T-cell (primary cell): ENCODE data around the gene BACH1. TPM values are rescaled to one million over a fixed set of nuclear protein-coding genes. Genes with fewer than 3 reads are reported as not detected.
A peak's percentile ranks its signal among the peaks of the same experiment; 100 is the strongest.

Experiments
- ATAC-seq, 4 experiments: fragments of 200-7000 bp in 3 of 4; fragments of 150-1000 bp in 1 of 4; cut with Tn5 transposase; replicated peaks in 1 of 4; 1 replicate in 3 of 4; 2 replicates in 1 of 4; pipeline ENCODE4 v1.10.0; 2021; ENCODE audit warnings: moderate library complexity in 3 of 4, mild to moderate bottlenecking in 2 of 4, moderate number of reproducible peaks in 1 of 4
- CTCF ChIA-PET, 2 donors: fragments of 300-600 bp; sonication (Branson Sonifier 250); formaldehyde crosslinking; loops; one replicate each; lab custom pipeline; 2022; ENCODE audit warnings: antibody characterized with exemption in 2 of 2; lab: Charles Lee
- POLR2A ChIA-PET, 2 donors: fragments of 300-600 bp; sonication (Branson Sonifier 250); formaldehyde crosslinking; loops; one replicate each; lab custom pipeline; 2022; ENCODE audit warnings: antibody characterized with exemption in 2 of 2; lab: Charles Lee
- DNase-seq, 35 experiments: peaks; one replicate each; pipeline versions ENCODE4 v3.0.0 to v3.0.0-alpha.2; 2013 to 2023
- H3K27ac ChIP-seq: one replicate; pipeline ENCODE4 v1.5.1; 2013; ENCODE audit warnings: low read length
- H3K27me3 ChIP-seq, 2 experiments: replicated peaks in 1 of 2; 1 replicate in 1 of 2; 2 replicates in 1 of 2; pipeline versions ENCODE4 v1.6.1 to v1.7.0; 2013; ENCODE audit warnings: low read length in 1 of 2, mixed read lengths in 1 of 2; ENCODE audit not compliant: control insufficient read depth in 2 of 2, insufficient read depth in 2 of 2; ENCODE audit errors: extremely low read depth in 1 of 2
- H3K36me3 ChIP-seq, 2 donors: 1 replicate in 1 of 2; 2 replicates in 1 of 2; pipeline versions ENCODE4 v1.6.1 to v1.7.0; 2013; ENCODE audit warnings: low read length in 1 of 2; ENCODE audit not compliant: control insufficient read depth in 2 of 2, insufficient read depth in 1 of 2; ENCODE audit errors: extremely low read depth in 1 of 2
- H3K4me1 ChIP-seq, 2 experiments: 1 replicate in 1 of 2; 2 replicates in 1 of 2; pipeline versions ENCODE4 v1.6.1 to v1.7.0; 2013; ENCODE audit warnings: low read length in 2 of 2, mixed read lengths in 1 of 2; ENCODE audit not compliant: insufficient read depth in 2 of 2, control insufficient read depth in 1 of 2; ENCODE audit errors: extremely low read depth in 1 of 2
- H3K4me3 ChIP-seq, 2 donors: 1 replicate in 1 of 2; 2 replicates in 1 of 2; pipeline versions ENCODE4 v1.5.1 to v1.7.0; 2013; ENCODE audit warnings: mild to moderate bottlenecking in 2 of 2, low read length in 1 of 2, moderate library complexity in 1 of 2; ENCODE audit not compliant: control insufficient read depth in 1 of 2; ENCODE audit errors: extremely low read depth in 1 of 2
- H3K9me3 ChIP-seq: 2 replicates; pipeline ENCODE4 v1.7.0; 2013
- H3K27ac Mint-ChIP-seq, 2 donors: one replicate each; pipeline ENCODE4 v1.8.0; 2020 to 2021; ENCODE audit warnings: mild to moderate bottlenecking in 2 of 2, mixed read lengths in 2 of 2
- H3K27me3 Mint-ChIP-seq, 2 donors: one replicate each; pipeline ENCODE4 v1.8.0; 2021 to 2022; ENCODE audit warnings: mixed read lengths in 2 of 2
- H3K36me3 Mint-ChIP-seq: one replicate; pipeline ENCODE4 v1.8.0; 2021; ENCODE audit warnings: mixed read lengths
- H3K4me1 Mint-ChIP-seq, 3 donors: one replicate each; pipeline ENCODE4 v1.8.0; 2020 to 2022; ENCODE audit warnings: mixed read lengths in 3 of 3, mild to moderate bottlenecking in 1 of 3
- H3K4me3 Mint-ChIP-seq, 3 donors: one replicate each; pipeline ENCODE4 v1.8.0; 2020 to 2022; ENCODE audit warnings: mild to moderate bottlenecking in 3 of 3, mixed read lengths in 3 of 3, moderate library complexity in 3 of 3
- H3K9me3 Mint-ChIP-seq, 3 donors: one replicate each; pipeline ENCODE4 v1.8.0; 2020 to 2022; ENCODE audit warnings: mixed read lengths in 3 of 3
- WGBS: methylation state at CpG from one replicate; pipeline ENCODE4 v1.1.5; 2013; ENCODE audit warnings: missing lambda C conversion rate; ENCODE audit not compliant: insufficient coverage; 5-methylcytosine and 5-hydroxymethylcytosine counted together
- total RNA-seq, 35 experiments: library from RNA in 6 of 35; stranded (reverse) in 6 of 35; fragments of 120-200 nt in 1 of 35; gene quantifications; one replicate each; pipeline versions ENCODE4 v1.2.1 to v1.2.4 and lab custom pipeline; 2013 to 2026

BACH1 gene
- total RNA-seq, 5 donors from 2014 or later (not counting 1 experiment from before 2014, with no cell fraction given), result 42.9 to 54.8 (median 52.8) TPM

- WGBS, result no CpG with 5 or more reads among the region's 4 CpGs
- H3K9me3 Mint-ChIP-seq, result no peaks in the 10 kb centered on the region
- H3K36me3 Mint-ChIP-seq, result peaks cover 31% of the 10 kb centered on the region
- CTCF ChIA-PET, result interaction anchor here (0.9 to 3.1 kb wide), 11 partner anchors 9 to 284 kb away, joined by 3 to 16 read pairs (median 5); no protein-coding TSS in a partner anchor
- Histone ChIP-seq H3K9me3 (no peaks in the 10 kb centered on the region), H3K27ac (no peak overlapping the region), H3K27me3 (no peaks in the 10 kb centered on the region), H3K36me3 (no peaks in the 10 kb centered on the region), H3K4me1 (peaks cover 0 to 3% of the 10 kb centered on the region in 2 experiments), H3K4me3 (no peak overlapping the region)
- H3K27ac Mint-ChIP-seq, result no peak overlapping the region
- no peak for ATAC-seq
- no peaks in the 10 kb centered on the region for H3K27me3 Mint-ChIP-seq
- H3K4me3 Mint-ChIP-seq, result no peak overlapping the region
- POLR2A ChIA-PET, result no interaction called here
- no peak for DNase-seq
- peaks cover 3 to 9% (median 3%) of the 10 kb centered on the region in 3 donors for H3K4me1 Mint-ChIP-seq
Measured at GRCh38 chr21:29371464-29371863, 72.7 kb downstream of the BACH1 start.

GRCh38 chr21:29372063-29372802, 73.5 kb downstream of the BACH1 start:
- WGBS, result 44% methylated on average over 6 of the region's 11 CpGs

GRCh38 chr21:29374481-29374880, 75.8 kb downstream of the BACH1 start:
- no peaks in the 10 kb centered on the region for H3K36me3 ChIP-seq
- ATAC-seq (no peak), DNase-seq (no peak)
- no peaks in the 10 kb centered on the region for H3K9me3 ChIP-seq
- peaks cover 0 to 7% of the 10 kb centered on the region in 2 experiments for H3K4me1 ChIP-seq
- POLR2A ChIA-PET, result no interaction called here
- WGBS, result no CpG with 5 or more reads among the region's 1 CpG
- H3K27ac ChIP-seq, result no peak overlapping the region
- peaks cover 11 to 16% (median 12%) of the 10 kb centered on the region in 3 donors for H3K4me1 Mint-ChIP-seq
- CTCF ChIA-PET, result interaction anchor here in 1 of 2 donors (0.6 kb wide), 1 partner anchor 31 kb away, joined by 12 read pairs; no protein-coding TSS in a partner anchor
- no peak overlapping the region for H3K4me3 ChIP-seq
- no peaks in the 10 kb centered on the region for H3K27me3 Mint-ChIP-seq
- H3K27ac Mint-ChIP-seq, result no peak overlapping the region
- H3K9me3 Mint-ChIP-seq, result no peaks in the 10 kb centered on the region
- no peak overlapping the region for H3K4me3 Mint-ChIP-seq
- H3K27me3 ChIP-seq, result no peaks in the 10 kb centered on the region
- peaks cover 22% of the 10 kb centered on the region for H3K36me3 Mint-ChIP-seq

More at GRCh38 chr21:29372063-29372802, 73.5 kb downstream of the BACH1 start:
- Mint-ChIP-seq H3K9me3 (no peaks in the 10 kb centered on the region), H3K36me3 (peaks cover 27% of the 10 kb centered on the region), H3K4me1 (peaks cover 10 to 16% (median 10%) of the 10 kb centered on the region in 3 donors), H3K27me3 (no peaks in the 10 kb centered on the region), H3K27ac (no peak overlapping the region), H3K4me3 (no peak overlapping the region)
- Histone ChIP-seq H3K27ac (no peak overlapping the region), H3K9me3 (no peaks in the 10 kb centered on the region), H3K27me3 (no peaks in the 10 kb centered on the region), H3K4me3 (no peak overlapping the region), H3K36me3 (no peaks in the 10 kb centered on the region), H3K4me1 (peaks cover 0 to 7% of the 10 kb centered on the region in 2 experiments)
- ATAC-seq (peak; percentile 57 to 87 (median 69)), DNase-seq (peak in 30 of 35 experiments; percentile 9 to 86 (median 34))
- POLR2A ChIA-PET, result no interaction called here
- CTCF ChIA-PET, result interaction anchor here (0.7 to 3.1 kb wide), 12 partner anchors 11 to 284 kb away, joined by 3 to 16 read pairs (median 4); no protein-coding TSS in a partner anchor

GRCh38 chr21:29376556-29376955, 77.8 kb downstream of the BACH1 start:
- peak; percentile 23 to 67 (median 50) for DNase-seq
- WGBS, result 36% methylated on average over 3 of the region's 3 CpGs
- CTCF ChIA-PET, result interaction anchor here (0.6 to 2.0 kb wide), 9 partner anchors 10 to 291 kb away, joined by 3 to 13 read pairs (median 4); no protein-coding TSS in a partner anchor
- Histone ChIP-seq H3K4me3 (no peak overlapping the region), H3K36me3 (no peaks in the 10 kb centered on the region), H3K27ac (no peak overlapping the region), H3K4me1 (peaks cover 0 to 7% of the 10 kb centered on the region in 2 experiments), H3K9me3 (no peaks in the 10 kb centered on the region), H3K27me3 (no peaks in the 10 kb centered on the region)
- H3K4me1 Mint-ChIP-seq, result peaks cover 11 to 16% (median 12%) of the 10 kb centered on the region in 3 donors
- POLR2A ChIA-PET, result no interaction called here
- H3K27me3 Mint-ChIP-seq, result no peaks in the 10 kb centered on the region
- H3K4me3 Mint-ChIP-seq, result no peak overlapping the region
- no peaks in the 10 kb centered on the region for H3K9me3 Mint-ChIP-seq
- ATAC-seq, result peak; percentile 78 to 89 (median 87)
- peaks cover 19% of the 10 kb centered on the region for H3K36me3 Mint-ChIP-seq
- peak overlapping the region; percentile 11 to 60 for H3K27ac Mint-ChIP-seq

GRCh38 chr21:29377266-29377665, 78.5 kb downstream of the BACH1 start:
- H3K27me3 Mint-ChIP-seq, result no peaks in the 10 kb centered on the region
- CTCF ChIA-PET, result interaction anchor here (0.6 to 2.0 kb wide), 7 partner anchors 11 to 863 kb away, joined by 3 to 13 read pairs (median 4); no protein-coding TSS in a partner anchor
- POLR2A ChIA-PET, result no interaction called here
- peaks cover 11 to 15% (median 12%) of the 10 kb centered on the region in 3 donors for H3K4me1 Mint-ChIP-seq
- WGBS, result 82% methylated on average over 3 of the region's 4 CpGs
- H3K4me1 ChIP-seq, result peaks cover 0 to 7% of the 10 kb centered on the region in 2 experiments
- no peak overlapping the region for H3K4me3 ChIP-seq
- no peaks in the 10 kb centered on the region for H3K9me3 ChIP-seq
- peaks cover 19% of the 10 kb centered on the region for H3K36me3 Mint-ChIP-seq
- H3K36me3 ChIP-seq, result no peaks in the 10 kb centered on the region
- H3K4me3 Mint-ChIP-seq, result no peak overlapping the region
- DNase-seq (no peak), ATAC-seq (no peak)
- no peaks in the 10 kb centered on the region for H3K9me3 Mint-ChIP-seq
- no peaks in the 10 kb centered on the region for H3K27me3 ChIP-seq
- no peak overlapping the region for H3K27ac ChIP-seq
- no peak overlapping the region for H3K27ac Mint-ChIP-seq

GRCh38 chr21:29378832-29379231, 80.1 kb downstream of the BACH1 start:
- POLR2A ChIA-PET, result no interaction called here
- CTCF ChIA-PET, result interaction anchor here in 1 of 2 donors (1.1 kb wide), 1 partner anchor 289 kb away, joined by 5 read pairs; no protein-coding TSS in a partner anchor
- H3K27ac ChIP-seq, result no peak overlapping the region
- H3K36me3 ChIP-seq, result no peaks in the 10 kb centered on the region
- H3K27me3 ChIP-seq, result no peaks in the 10 kb centered on the region
- no peak overlapping the region for H3K4me3 Mint-ChIP-seq
- no peak for DNase-seq
- H3K4me3 ChIP-seq, result no peak overlapping the region
- H3K27ac Mint-ChIP-seq, result no peak overlapping the region
- H3K27me3 Mint-ChIP-seq, result no peaks in the 10 kb centered on the region
- 93% methylated on average over 2 of the region's 4 CpGs for WGBS
- no peaks in the 10 kb centered on the region for H3K9me3 ChIP-seq
- H3K9me3 Mint-ChIP-seq, result no peaks in the 10 kb centered on the region
- peaks cover 0 to 7% of the 10 kb centered on the region in 2 experiments for H3K4me1 ChIP-seq
- peaks cover 11 to 12% (median 11%) of the 10 kb centered on the region in 3 donors for H3K4me1 Mint-ChIP-seq
- H3K36me3 Mint-ChIP-seq, result peaks cover 11% of the 10 kb centered on the region
- ATAC-seq, result no peak
